ENCODE data around the gene DOLK.

Gene DOLK

GRCh38 chr9:128937310-128938165, 9.9 kb downstream of the DOLK start:
- Histone ChIP-seq H3K9me3 (no peaks in the 10 kb centered on the region), H3K4me1 (peaks cover 12% of the 10 kb centered on the region), H3K4me3 (ENCODE audit: low read depth, low read length) (no peak overlapping the region), H3K36me3 (no peaks in the 10 kb centered on the region), H3K27me3 (no peaks in the 10 kb centered on the region)
- TF ChIP-seq, protein P1, sequence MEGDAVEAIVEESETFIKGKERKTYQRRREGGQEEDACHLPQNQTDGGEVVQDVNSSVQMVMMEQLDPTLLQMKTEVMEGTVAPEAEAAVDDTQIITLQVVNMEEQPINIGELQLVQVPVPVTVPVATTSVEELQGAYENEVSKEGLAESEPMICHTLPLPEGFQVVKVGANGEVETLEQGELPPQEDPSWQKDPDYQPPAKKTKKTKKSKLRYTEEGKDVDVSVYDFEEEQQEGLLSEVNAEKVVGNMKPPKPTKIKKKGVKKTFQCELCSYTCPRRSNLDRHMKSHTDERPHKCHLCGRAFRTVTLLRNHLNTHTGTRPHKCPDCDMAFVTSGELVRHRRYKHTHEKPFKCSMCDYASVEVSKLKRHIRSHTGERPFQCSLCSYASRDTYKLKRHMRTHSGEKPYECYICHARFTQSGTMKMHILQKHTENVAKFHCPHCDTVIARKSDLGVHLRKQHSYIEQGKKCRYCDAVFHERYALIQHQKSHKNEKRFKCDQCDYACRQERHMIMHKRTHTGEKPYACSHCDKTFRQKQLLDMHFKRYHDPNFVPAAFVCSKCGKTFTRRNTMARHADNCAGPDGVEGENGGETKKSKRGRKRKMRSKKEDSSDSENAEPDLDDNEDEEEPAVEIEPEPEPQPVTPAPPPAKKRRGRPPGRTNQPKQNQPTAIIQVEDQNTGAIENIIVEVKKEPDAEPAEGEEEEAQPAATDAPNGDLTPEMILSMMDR (IDR thresholded peaks at IDR 0.05; ENCODE audit: low read depth, low read length), result no peak
- no peak for DNase-seq

DNA sequence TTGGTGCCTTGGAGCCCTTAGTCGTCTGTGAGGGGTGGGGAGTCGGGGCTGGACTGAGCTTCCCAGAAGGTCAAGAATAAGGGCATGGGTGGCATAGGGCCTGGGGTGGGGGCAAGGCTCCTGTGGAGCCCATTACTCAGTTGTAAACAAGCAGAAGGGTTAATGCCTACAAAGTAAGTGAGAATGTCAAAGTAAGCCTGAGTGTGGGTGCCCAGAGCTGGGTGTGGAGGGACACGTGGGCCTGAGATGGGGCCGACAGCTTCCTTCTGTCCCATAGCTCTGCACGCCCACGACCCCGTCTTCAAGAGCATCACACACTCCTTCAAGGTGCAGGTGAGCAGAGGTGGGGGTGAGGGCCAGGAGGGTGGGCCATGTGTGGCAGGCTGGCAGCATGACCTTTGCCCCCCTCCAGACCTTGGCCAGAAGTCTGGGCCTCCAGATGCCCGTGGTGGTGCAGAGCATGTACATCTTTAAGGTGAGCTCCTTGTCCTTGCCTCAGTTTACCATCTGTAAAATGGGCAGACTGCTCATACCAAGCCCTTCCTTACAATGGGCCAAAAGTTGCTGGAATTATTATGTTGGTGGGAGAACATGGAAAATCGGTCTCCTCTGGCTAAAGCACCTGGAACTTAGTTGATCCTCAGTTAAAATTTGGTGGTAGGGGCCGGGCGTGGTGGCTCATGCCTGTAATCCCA, 11.1 kb downstream of the DOLK start:
- DNase-seq, result no peak
- Histone ChIP-seq H3K4me3 (ENCODE audit: low read depth, low read length) (no peak overlapping the region), H3K4me1 (peaks cover 12% of the 10 kb centered on the region), H3K9me3 (no peaks in the 10 kb centered on the region), H3K36me3 (no peaks in the 10 kb centered on the region), H3K27me3 (no peaks in the 10 kb centered on the region)
- TF ChIP-seq, protein P1 (IDR thresholded peaks at IDR 0.05; ENCODE audit: low read depth, low read length), result no peak

- H3K9me3 ChIP-seq, result no peaks in the 10 kb centered on the region
- H3K36me3 ChIP-seq, result no peaks in the 10 kb centered on the region
- H3K4me3 ChIP-seq (ENCODE audit: low read depth, low read length), result no peak overlapping the region
- H3K27me3 ChIP-seq, result no peaks in the 10 kb centered on the region
- no peaks in the 10 kb centered on the region for H3K4me1 ChIP-seq
- TF ChIP-seq, protein P1 (IDR thresholded peaks at IDR 0.05; ENCODE audit: low read depth, low read length), result no peak
- DNase-seq, result no peak
These were observed 13.7 kb downstream of the DOLK start for GRCh38 chr9:128933731-128934130.

DNA sequence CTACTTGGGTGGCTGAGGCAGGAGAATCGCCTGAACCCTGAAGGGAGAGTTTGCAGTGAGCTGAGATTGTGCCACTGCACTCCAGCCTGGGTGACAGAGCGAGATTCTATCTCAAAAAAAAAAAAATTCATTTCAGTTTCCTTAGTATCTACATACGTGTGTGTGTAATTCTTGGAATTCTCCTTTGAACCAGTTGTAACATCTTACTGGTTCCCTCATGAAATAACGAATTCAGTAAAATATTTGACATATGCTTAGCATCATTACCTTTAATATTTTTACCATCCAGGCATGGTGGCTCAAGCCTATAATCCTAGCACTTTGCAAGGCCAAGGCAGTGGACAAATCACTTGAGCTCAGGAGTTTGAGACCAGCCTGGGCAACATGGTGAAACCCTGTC, 17.8 kb downstream of the DOLK start:
- Histone ChIP-seq H3K4me3 (ENCODE audit: low read depth, low read length) (no peak overlapping the region), H3K27me3 (no peaks in the 10 kb centered on the region), H3K9me3 (no peaks in the 10 kb centered on the region), H3K36me3 (no peaks in the 10 kb centered on the region), H3K4me1 (no peaks in the 10 kb centered on the region; the same call in 1 of the 2 replicates)
- DNase-seq, result no peak
- TF ChIP-seq, protein P1 (IDR thresholded peaks at IDR 0.05; ENCODE audit: low read depth, low read length), result no peak

GRCh38 chr9:128928624-128929023, 18.8 kb downstream of the DOLK start:
- Histone ChIP-seq H3K27me3 (no peaks in the 10 kb centered on the region), H3K4me3 (ENCODE audit: low read depth, low read length) (no peak overlapping the region), H3K9me3 (no peaks in the 10 kb centered on the region), H3K4me1 (no peaks in the 10 kb centered on the region; the same call in 1 of the 2 replicates), H3K36me3 (no peaks in the 10 kb centered on the region)
- TF ChIP-seq, protein P1 (IDR thresholded peaks at IDR 0.05; ENCODE audit: low read depth, low read length), result no peak
- no peak for DNase-seq
